Measurements from ENCODE around the gene ARSA.

The ARSA gene

DNA sequence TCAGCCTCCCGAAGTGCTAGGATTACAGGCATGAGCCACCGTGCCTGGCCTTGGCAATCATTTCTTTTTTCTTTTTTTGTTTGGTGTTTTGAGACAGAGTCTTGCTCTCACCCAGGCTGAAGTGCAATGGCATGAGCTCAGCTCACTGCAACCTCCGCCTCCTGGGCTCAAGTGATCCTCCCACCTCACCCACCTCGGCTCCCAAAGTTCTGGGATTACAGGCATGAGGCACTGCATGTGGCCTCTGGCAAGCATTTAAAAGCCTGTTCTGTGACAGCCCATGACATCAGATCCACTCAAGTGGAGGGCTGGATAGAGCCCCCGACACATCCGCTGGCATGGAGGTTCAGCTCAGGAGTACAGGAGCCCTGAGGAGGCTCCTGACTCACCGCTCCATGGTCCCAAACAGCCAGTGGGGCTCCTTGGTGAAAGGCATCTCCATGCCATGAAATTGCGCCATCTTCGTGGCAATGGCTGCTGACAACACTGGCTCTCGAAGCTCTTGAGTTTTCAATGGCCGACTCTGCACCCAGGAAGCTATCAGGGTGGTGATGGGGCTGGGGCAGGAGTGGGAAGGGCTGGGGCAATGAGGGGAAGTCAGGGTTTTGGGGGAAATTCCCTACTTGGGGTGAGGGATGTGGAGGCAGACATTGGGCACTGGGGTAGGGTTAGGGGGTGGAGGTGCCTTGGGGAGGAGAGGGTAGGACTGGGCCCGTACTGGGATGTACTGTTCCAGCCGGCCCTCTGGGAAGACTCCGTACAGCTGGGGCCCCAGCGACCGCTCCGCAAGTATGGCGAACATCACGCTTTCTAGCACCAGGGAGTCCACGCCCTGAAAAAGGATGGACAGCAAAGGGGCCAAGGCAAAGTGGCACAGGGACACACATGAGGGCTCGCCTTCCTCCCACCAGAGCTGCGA, 46.7 kb downstream of the ARSA start:
- no peak for DNase-seq (ENCODE audit: low read depth in 1 of 2, low spot score in 1 of 2)

DNA sequence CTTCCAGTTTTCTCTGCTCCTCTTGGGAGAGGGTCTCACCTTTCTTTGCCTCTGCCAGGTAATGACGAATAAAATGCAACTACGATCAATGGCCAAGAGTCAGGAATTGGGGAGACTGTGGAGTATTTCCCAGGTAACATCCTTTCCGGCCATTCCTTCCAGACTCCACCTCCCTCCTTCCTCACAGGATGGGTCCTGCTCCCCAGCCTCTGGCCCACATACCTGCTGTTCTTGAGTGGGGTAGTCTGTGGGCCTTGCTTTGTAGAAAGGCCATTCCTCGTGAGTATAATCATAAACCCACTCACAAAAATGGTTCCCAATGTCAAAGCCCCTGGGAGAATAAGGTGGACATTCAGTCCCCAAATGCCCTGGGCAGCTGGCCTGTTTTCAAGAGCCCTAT, 48.2 kb downstream of the ARSA start:
- DNase-seq (ENCODE audit: low read depth in 1 of 2, low spot score in 1 of 2), result no peak

DNA sequence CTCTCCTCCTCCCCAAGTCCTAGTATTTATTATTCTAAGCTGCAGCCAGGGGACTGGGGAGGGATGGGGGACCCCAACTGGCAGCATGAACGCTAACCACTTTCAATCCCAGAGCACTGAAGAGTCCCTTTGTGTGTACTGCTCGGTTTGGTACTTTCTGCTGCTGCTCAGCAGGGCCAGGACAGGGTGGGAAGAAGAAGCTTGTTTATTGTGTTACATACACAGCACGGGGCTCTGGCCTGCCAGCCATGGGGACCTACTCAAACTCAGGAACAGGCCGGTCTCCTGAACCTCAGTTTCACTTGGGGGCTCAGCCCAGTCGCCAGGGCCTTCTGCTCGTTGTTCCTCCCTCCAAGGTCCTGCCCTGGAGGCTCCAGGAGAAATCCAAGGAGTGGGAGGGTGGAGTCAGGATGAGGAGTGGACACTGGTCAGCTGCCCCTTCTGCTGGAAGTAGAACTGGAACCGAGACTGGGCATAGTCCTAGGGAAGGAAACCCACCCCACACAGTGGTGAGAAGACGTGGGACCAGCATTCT, 49.1 kb downstream of the ARSA start:
- no peak for DNase-seq (ENCODE audit: low read depth in 1 of 2, low spot score in 1 of 2)

DNA sequence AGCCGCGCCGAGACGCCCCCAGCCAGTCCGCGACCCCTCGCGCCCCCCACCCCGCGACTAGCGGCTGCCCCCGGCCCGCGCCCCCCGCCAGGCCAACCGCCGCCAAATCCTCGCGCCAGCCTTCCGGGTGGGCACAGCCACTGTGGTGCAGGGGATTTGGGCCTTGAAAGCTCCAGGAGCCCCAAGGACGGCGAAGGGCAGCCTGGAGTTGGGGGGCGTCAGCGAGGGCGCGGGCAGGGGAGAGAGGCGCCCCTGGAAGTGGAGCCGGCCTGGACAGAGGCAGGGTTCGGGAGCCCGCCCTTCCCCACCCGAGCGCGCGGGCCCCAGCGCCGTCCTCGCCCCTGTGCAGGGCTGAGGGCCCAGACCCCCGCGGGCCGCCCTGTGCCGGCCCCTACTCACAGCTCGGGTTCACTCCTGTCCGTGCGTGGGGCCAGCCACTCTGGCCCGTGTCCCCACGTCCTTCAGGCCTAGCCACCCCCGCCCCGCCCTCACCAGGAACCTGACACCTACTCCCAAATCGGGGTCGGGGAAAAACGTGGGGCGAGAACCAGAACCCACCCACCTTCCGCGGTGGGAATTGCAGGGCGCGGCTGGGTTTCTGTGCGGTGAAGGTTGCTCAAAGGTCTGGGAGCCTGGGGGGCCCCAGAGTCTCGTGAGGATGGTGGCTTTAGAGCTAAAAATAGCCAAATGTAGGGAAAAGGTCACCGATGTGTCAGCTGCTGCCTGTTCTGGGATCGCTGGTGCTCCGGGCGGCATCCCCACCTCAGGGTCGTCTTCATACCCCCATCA, 49.8 kb downstream of the ARSA start, which contains the start of gene CPT1B:
CPT1B (minus strand) TSS at position 441 of the 789 bp plus-strand sequence. CDS start 512 bp downstream, outside the sequence.
- DNase-seq (ENCODE audit: low read depth in 1 of 2, low spot score in 1 of 2), result no peak

DNA sequence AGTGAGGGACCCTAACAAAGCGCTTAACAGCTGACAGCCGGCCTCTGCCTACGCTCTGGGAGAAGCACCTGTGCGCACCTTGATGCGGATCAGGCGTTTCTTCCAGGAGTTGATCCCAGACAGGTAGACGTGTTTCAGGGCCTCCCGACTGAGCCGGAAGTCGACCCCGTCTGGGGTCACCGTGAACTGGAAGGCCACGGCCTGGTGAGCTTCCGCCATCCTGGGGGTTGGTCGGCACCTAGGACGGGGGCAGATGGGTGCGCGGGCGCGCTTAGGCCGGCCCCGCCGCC, 50.3 kb downstream of the ARSA start:
- no peak for DNase-seq (ENCODE audit: low read depth in 1 of 2, low spot score in 1 of 2)

DNA sequence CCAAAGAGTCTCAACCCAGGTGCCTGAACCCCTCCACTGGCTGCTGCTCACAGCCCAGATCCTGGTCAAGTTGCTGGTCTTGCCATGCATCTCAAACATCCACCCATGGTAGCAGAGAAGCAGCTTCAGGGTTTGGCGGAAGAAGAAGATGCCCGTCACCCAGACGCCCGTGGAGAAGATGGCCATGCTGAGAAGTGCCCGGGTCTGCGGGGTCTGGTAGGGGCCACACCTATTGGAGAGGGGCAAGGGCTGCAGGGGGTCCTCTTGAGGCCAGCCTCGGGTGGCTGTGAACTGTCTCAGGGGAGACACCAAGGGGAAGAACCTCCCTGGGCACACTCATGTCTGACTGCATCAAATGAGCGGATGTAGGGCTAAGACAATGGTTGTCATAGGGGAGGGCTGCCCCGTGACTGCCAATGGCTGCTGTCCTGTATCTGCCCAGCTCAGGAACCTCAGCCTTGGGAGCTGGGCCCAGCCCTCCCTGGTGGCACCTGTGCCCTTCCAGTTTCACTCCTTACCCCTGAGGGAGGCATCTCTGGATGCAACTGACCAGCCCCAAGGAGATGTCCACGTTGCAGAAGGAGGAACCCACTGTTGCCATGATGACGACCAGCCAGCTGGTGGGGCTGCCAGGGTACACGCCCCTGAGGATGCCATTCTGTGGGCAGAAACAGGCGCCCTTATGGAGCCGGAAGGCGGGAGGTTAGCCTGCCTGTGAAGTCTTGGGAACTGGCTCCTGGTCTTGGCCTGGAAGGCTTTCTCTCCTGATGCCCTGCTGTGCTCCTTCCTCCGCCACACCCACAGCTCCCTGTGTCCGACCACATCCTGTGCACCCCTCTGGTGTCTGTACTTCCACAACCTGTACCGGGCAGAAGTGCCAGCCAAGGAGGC, 50.9 kb downstream of the ARSA start:
- no peak for DNase-seq (ENCODE audit: low read depth in 1 of 2, low spot score in 1 of 2)

DNA sequence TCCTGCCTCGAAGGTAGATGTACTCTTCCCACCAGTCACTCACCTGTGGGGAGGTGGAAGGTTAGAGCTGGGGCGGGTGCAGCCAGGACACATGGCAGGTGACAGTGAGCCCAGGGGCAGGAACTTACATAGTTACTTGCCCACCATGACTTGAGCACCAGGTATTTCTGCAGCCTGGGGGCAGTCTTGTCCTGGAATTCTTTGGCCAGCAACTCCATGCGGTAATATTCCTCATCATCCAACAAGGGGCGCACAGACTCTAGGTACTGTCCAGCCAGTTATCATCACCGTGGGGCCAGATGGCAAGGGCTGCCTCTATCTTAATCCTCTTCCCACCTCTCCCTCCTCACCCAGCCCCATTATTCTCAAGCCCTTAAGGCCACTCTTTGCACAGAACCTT, 51.9 kb downstream of the ARSA start:
- DNase-seq (ENCODE audit: low read depth in 1 of 2, low spot score in 1 of 2), result no peak

DNA sequence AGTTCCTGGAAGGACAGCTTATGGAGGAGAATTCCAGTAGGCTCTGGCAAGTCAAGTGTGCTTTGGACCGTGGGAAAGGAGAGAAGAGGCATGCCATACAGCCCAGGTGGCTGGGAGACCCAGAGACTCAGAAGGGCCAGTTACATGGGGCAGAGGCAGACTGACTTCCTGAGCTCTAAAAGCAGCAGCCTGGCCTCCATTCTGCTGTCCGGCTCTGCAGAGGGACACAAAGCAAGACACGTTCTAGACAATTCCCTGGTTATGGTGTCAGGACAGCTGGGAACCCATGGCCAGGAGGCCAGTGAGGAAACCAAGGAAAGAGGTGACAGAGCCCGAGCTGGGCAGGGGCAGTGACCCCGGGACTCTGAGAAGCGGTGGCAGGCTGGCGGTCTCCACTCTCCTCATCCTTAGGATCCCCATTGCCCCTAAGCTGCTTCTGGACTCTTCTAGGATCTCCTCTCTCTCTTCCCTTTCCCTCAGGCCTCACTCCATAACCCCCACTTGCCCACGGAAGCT, 52.5 kb downstream of the ARSA start:
- no peak for DNase-seq (ENCODE audit: low read depth in 1 of 2, low spot score in 1 of 2)
